Nephron progenitor cell (in vitro differentiated cells): Measurements from ENCODE around the gene BAAT.

ENCODE experiments used
- DNase-seq: peaks from one replicate; pipeline ENCODE4 v3.0.0; 2021
- H3K27ac Mint-ChIP-seq: 2 replicates; pipeline ENCODE4 v1.8.0; 2021; ENCODE audit warnings: mild to moderate bottlenecking, moderate library complexity, mixed read lengths
- H3K27me3 Mint-ChIP-seq: 2 replicates; pipeline ENCODE4 v1.8.0; 2021; ENCODE audit warnings: mild to moderate bottlenecking, low read depth, mixed read lengths; ENCODE audit not compliant: poor library complexity
- H3K36me3 Mint-ChIP-seq: 2 replicates; pipeline ENCODE4 v1.8.0; 2021; ENCODE audit warnings: low read depth, mixed read lengths
- H3K4me1 Mint-ChIP-seq: 2 replicates; pipeline ENCODE4 v1.8.0; 2021; ENCODE audit warnings: mixed read lengths
- H3K4me3 Mint-ChIP-seq: 2 replicates; pipeline ENCODE4 v1.8.0; 2021; ENCODE audit warnings: mild to moderate bottlenecking, moderate library complexity, mixed read lengths
- H3K9me3 Mint-ChIP-seq: 2 replicates; pipeline ENCODE4 v1.8.0; 2021; ENCODE audit warnings: mild to moderate bottlenecking, moderate library complexity, mixed read lengths
- CTCF ChIP-seq: fragments of 200-600 bp; sonication (generic); IDR thresholded peaks from 2 replicates; pipeline ENCODE4 v1.5.0; 2021; ENCODE audit warnings: antibody characterized with exemption

BAAT gene

GRCh38 chr9:101366038-101366756, 18.6 kb downstream of the BAAT start:
- no peak for TF ChIP-seq CTCF
- Mint-ChIP-seq H3K27me3 (no peaks in the 10 kb centered on the region), H3K4me3 (no peak overlapping the region), H3K27ac (no peak overlapping the region), H3K4me1 (no peaks in the 10 kb centered on the region), H3K9me3 (no peaks in the 10 kb centered on the region), H3K36me3 (no peaks in the 10 kb centered on the region)
- DNase-seq, result no peak

GRCh38 chr9:101365181-101365580, 19.6 kb downstream of the BAAT start:
- TF ChIP-seq CTCF, result no peak
- no peaks in the 10 kb centered on the region for H3K4me1 Mint-ChIP-seq
- H3K4me3 Mint-ChIP-seq, result no peak overlapping the region
- H3K27me3 Mint-ChIP-seq, result no peaks in the 10 kb centered on the region
- no peak overlapping the region for H3K27ac Mint-ChIP-seq
- no peaks in the 10 kb centered on the region for H3K9me3 Mint-ChIP-seq
- DNase-seq, result no peak
- H3K36me3 Mint-ChIP-seq, result no peaks in the 10 kb centered on the region

GRCh38 chr9:101362450-101362849, 22.4 kb downstream of the BAAT start:
- H3K36me3 Mint-ChIP-seq, result no peaks in the 10 kb centered on the region
- no peaks in the 10 kb centered on the region for H3K9me3 Mint-ChIP-seq
- H3K4me3 Mint-ChIP-seq, result no peak overlapping the region
- no peak overlapping the region for H3K27ac Mint-ChIP-seq
- no peak for DNase-seq
- TF ChIP-seq CTCF, result no peak
- H3K27me3 Mint-ChIP-seq, result no peaks in the 10 kb centered on the region
- no peaks in the 10 kb centered on the region for H3K4me1 Mint-ChIP-seq

DNA sequence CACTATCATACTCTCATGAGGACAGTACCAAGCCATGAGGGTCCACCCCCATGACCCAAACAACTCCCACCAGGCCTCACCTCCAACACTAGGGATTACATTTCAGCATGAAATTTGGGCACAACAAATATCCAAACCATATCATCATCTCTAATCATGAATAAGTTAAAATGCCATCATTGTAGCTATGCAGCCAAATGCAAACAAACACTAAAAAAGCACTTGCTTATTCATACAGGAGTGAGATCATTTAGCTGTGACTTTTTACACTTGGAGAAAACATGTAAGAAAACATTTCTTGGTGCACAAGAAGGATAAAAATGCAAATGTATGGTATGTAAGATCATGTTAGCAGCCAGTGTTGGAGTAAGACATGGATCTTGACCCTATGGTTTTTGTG, 24.2 kb downstream of the BAAT start:
- DNase-seq, result no peak
- Mint-ChIP-seq H3K27me3 (peaks cover 3% of the 10 kb centered on the region), H3K4me3 (no peak overlapping the region), H3K9me3 (no peaks in the 10 kb centered on the region), H3K36me3 (no peaks in the 10 kb centered on the region), H3K27ac (no peak overlapping the region), H3K4me1 (no peaks in the 10 kb centered on the region)
- TF ChIP-seq CTCF, result no peak

- H3K9me3 Mint-ChIP-seq, result no peaks in the 10 kb centered on the region
- H3K27me3 Mint-ChIP-seq, result peaks cover 3% of the 10 kb centered on the region
- no peak for DNase-seq
- no peaks in the 10 kb centered on the region for H3K4me1 Mint-ChIP-seq
- no peak overlapping the region for H3K4me3 Mint-ChIP-seq
- no peak overlapping the region for H3K27ac Mint-ChIP-seq
- H3K36me3 Mint-ChIP-seq, result no peaks in the 10 kb centered on the region
- TF ChIP-seq CTCF, result no peak
Measured at GRCh38 chr9:101359679-101360078, 25.1 kb downstream of the BAAT start.

DNA sequence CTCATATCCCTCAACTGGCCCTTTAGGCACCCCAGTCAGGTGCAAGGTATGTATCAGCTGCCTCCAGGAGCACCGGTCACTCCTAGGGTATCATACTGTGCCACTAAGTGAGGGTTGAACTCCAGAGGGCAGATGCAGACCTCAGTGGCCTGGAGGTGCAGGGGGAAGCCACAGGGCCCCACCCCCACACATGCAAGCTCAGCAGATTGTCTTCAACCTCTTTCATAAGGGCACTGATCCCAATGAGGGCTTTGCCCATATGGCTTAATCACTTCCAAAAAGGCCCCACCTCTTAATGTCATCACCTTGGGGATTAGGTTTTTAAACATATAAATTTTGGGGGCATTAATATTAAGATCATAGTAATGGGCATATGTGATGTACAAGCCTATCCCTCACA, 28.2 kb downstream of the BAAT start:
- DNase-seq, result no peak
- peaks cover 3% of the 10 kb centered on the region for H3K27me3 Mint-ChIP-seq
- no peak for TF ChIP-seq CTCF
- no peak overlapping the region for H3K4me3 Mint-ChIP-seq
- no peaks in the 10 kb centered on the region for H3K9me3 Mint-ChIP-seq
- no peak overlapping the region for H3K27ac Mint-ChIP-seq
- H3K4me1 Mint-ChIP-seq, result no peaks in the 10 kb centered on the region
- H3K36me3 Mint-ChIP-seq, result no peaks in the 10 kb centered on the region
